Heart left ventricle (tissue), 13 donors: ENCODE data around the gene ALDH1L1.

Source experiments
- POLR2A ChIP-seq, 2 donors: fragments of 450-650 bp; IDR thresholded peaks; one replicate each; pipeline ENCODE4 v1.6.1; 2017; ENCODE audit warnings: antibody characterized with exemption in 2 of 2, mild to moderate bottlenecking in 2 of 2, moderate library complexity in 2 of 2
- TF ChIP-seq, protein P1 (sequence below), 12 donors: fragments of 200-600 bp; sonication (generic) in 4 of 12; IDR thresholded peaks; one replicate each; pipeline versions ENCODE4 v1.5.0 to v1.8.0; 2018 to 2022; ENCODE audit warnings: antibody characterized with exemption in 12 of 12, mild to moderate bottlenecking in 5 of 12
- donor health status: ischemic (EF 13 %, LVEDD 7.1; RV severe dilation, severe dysfunction).
- donor health status: DM: no; HTN: yes; CAD: no.
- donor health status: DM: no; HTN: no; CAD: no.
- donor health status: ischemic (EF 25% LVEDD 6.9; RV normal size, moderate dysfunction).
- donor health status: ischemic (EF 25% LVEDD 5.7; RV mildly dilated, moderate dysfunction).
- donor health status: ischemic (EF 35%, LVEDD 5.7; RV mildly dilated, moderate dysfunction).
- donor health status: nonischemic (EF 11% LVEDD 7.7; RV severe dilation, severe dysfunction).
- donor health status: DM: yes; HTN: yes; CAD: no.
- donor health status: PGD.
- donor health status: ischemic (EF 29% LVEDD 5.4; RV normal size, mild dysfunction).
- donor health status: nonischemic (EF 23%, LVEDD 6.1; RV moderate dilation, normal function).

DNA sequence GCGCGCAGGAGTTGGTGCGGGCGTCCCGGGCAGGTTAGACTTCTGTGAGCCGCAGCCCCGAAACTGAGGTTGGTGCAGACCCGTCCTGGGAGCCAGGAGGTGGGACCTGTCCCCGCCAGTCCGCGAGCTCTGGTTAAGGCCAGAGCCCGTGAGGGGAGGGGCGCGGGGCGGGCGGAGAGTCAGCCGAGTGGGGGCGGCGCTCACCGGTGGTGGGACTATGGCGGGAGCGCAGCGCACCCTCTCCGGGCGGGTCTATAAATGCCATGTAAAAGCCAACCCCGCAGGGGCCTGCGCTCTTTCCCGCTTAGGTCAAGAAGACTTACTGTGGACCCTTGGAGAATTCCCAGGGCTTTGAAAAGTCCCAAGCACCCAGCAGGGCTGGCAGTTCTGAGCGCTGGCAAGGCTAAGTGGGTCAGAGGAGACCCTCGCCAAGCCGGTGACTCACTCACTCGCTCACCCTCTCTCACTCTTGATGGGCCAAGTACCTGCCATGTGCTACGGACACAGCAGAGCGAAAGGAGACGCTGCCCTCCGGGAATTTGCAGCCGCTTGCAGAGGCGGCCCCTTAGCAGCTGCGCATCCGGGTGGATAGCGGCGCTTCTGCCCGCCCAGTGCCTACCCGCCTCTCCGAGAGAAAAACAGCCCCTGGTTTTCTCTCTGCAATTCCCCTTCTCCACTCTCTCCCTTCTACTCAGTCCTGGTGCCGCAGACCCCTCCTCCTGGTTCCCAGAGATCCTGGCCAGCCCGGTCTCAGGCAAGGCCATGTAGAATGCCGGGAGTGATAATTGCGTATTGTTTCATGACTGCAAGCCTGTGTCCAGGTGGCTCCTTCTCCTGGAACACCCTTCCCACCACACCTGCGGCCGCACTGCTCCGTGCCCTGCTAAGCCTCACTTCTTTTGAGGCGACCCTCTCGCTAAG, at the start of gene ALDH1L1:
- TF ChIP-seq, protein P1, sequence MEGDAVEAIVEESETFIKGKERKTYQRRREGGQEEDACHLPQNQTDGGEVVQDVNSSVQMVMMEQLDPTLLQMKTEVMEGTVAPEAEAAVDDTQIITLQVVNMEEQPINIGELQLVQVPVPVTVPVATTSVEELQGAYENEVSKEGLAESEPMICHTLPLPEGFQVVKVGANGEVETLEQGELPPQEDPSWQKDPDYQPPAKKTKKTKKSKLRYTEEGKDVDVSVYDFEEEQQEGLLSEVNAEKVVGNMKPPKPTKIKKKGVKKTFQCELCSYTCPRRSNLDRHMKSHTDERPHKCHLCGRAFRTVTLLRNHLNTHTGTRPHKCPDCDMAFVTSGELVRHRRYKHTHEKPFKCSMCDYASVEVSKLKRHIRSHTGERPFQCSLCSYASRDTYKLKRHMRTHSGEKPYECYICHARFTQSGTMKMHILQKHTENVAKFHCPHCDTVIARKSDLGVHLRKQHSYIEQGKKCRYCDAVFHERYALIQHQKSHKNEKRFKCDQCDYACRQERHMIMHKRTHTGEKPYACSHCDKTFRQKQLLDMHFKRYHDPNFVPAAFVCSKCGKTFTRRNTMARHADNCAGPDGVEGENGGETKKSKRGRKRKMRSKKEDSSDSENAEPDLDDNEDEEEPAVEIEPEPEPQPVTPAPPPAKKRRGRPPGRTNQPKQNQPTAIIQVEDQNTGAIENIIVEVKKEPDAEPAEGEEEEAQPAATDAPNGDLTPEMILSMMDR (IDR thresholded peaks at IDR 0.05): no peak
- peak in 1 of 2 donors; percentile 21 for TF ChIP-seq POLR2A (IDR thresholded peaks at IDR 0.05)
